UCSD-AML1 (cell line): ENCODE results near the gene OXNAD1.

Source experiments
- DNase-seq: peaks from one replicate; lab custom pipeline; 2025; ENCODE audit not compliant: unreplicated experiment; lab: John Stamatoyannopoulos, UW

The OXNAD1 gene

GRCh38 chr3:16354291-16354690 is 89.3 kb downstream of the OXNAD1 start:
- no peak for DNase-seq
